ENCODE results near the gene DAD1.
"Not testable (repeated sequence)": the region's sequence is repeated elsewhere in the genome, so short reads cannot be mapped to it uniquely, and the experiment has no call there.

DAD1 gene

DNA sequence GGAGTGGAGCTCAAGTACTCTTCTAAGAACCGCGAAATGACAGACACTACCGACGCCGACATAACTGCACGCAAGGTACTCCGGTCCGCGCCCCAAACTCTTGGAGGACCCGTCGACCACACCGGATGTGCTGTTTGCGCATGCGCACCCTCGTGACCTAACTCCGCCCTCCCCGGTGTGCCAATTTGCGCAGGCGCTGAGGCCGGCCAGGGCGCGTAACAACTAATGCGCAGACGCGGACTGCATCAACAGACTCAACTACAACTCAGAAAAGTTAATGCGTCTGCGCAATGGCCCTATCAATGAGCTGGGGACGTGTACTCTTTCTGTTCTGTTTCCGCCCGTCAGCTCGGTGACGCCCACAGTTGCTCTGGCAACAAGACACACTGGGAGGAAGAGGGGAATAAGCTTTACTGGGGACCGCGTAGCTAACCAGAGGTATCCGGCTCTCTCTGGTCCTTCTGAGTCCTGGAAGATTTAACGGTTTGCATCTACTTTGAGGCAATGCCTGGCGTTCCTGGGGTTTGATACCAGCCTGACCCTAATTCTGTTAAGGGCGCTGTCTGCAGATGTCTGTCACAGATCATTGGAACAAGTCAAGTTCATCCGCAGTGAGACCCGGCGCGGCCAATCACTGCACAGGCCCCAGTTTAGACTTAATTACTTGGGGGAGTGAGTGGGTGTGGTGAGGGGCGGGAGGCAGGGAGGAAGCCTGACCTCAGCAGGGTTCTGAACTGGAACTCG, at the start of gene DAD1:
DAD1 (minus strand) TSS at position 129 of the 744 bp plus-strand sequence; CDS start at position 62, 67 bp downstream.
- DNase-seq (ENCODE audit: low read depth), result peak; percentile 100

- DNase-seq (ENCODE audit: low read depth), result not testable (repeated sequence)
These were observed 47.0 kb upstream of the DAD1 start for GRCh38 chr14:22635980-22636379.

- no peak for DNase-seq (ENCODE audit: low read depth)
These were observed 45.3 kb upstream of the DAD1 start for GRCh38 chr14:22634233-22634900.

DNA sequence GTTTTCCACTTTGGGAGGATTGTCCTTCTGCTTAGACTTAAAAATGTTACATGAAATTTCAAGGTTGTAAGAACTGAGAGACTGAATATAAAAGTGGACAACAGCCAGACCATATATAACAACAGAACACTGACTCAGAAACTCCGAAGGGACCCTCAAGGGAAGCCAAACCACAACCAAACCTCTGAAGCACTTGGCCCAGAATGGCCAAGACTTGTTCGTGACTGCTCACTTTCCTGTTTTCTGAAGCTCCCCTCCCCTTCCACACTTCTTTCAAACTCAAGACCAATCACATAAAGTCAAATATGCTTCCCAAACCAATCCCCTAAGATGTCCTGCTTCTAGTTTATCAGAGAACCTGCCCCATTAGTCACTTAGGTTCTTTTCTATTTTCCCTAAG, 41.5 kb upstream of the DAD1 start:
- DNase-seq (ENCODE audit: low read depth), result peak; percentile 48

DNA sequence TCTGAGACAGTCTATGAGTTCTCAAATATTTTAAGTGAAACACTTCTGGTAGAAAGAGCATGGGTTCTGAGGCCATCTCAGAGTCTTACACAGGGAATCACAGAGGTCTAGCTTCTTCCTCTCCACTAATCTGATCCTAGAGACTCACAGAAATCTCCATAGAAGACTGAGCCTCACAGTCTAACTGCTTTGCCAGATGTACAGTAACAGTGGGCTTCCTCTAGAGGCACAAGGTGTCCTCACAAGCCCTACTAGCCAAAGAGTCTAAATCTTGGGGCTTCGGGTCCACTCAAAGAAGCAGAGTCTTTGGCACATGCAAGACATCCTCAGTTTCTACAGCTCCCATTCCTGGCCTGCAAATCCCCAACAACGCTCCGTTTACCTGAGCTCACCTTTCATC, 41.0 kb upstream of the DAD1 start:
- DNase-seq (ENCODE audit: low read depth), result no peak

DNA sequence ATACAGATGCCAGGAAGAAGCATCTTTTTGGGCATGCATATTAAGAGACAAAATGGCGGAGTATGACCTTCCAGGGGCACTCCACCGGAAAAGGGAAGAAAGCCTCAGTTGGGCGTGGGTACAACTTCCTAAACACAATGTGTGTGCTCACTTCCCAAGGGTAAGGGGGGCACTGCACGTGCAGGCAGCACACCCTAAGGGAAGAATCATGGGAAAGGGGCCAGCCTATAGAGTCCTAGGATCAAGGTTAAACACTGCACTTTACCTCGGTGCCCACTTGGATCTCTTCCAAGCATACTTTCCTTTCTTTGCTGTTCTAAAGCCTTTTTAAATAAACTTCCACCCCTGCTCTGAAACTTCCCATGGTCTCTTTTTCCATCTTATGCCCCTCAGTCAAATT, 40.3 kb upstream of the DAD1 start:
- DNase-seq (ENCODE audit: low read depth), result no peak

DNA sequence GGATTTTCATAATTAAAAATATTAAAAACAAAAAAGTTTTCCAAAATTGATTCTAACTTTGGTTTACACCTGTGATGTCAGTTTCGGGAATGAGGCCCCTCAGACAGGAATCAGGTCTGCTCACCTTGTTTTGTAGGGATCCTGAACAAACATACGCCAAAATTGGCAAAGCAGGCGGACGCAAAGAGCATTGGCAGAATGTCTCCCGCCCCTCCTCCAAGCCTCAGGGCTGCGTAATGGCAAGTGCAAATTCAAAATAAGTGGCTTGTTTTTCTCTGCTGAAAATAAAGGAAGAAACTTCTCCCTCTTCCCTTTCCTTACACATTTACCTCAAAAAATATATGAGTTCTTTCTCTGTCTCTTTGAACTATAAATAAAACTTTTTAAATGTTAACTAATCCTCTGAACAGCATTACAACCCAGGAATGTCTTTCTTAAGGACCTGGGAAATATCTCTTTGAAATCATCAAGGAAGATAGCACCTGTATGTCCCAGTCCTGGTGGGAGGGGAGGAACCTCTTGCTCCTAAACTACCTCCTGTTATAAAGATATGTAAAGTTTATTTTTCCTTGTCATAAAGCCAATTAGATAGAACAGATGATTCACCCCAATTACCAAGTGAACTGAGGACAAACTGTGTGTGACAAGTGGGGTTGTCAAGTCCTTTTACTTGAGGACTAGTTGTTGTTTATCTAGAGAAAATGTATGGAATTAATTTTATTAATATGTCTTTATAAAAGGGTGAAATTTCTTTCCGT, 38.7 kb upstream of the DAD1 start:
- DNase-seq (ENCODE audit: low read depth), result no peak

GRCh38 chr14:22626590-22626989, 37.6 kb upstream of the DAD1 start:
- DNase-seq (ENCODE audit: low read depth), result no peak

- DNase-seq (ENCODE audit: low read depth), result no peak
These were observed 34.0 kb upstream of the DAD1 start for GRCh38 chr14:22623047-22623446.

GRCh38 chr14:22622255-22622654, 33.2 kb upstream of the DAD1 start:
- peak; percentile 33 for DNase-seq (ENCODE audit: low read depth)

- DNase-seq (ENCODE audit: low read depth), result not testable (repeated sequence)
These were observed 26.7 kb upstream of the DAD1 start for GRCh38 chr14:22615765-22616164.

GRCh38 chr14:22614240-22614799, 25.3 kb upstream of the DAD1 start:
- peak; percentile 14 for DNase-seq (ENCODE audit: low read depth)

- DNase-seq (ENCODE audit: low read depth), result no peak
These were observed 24.8 kb upstream of the DAD1 start for GRCh38 chr14:22613736-22614239.

GRCh38 chr14:22613106-22613695, 24.2 kb upstream of the DAD1 start:
- no peak for DNase-seq (ENCODE audit: low read depth)

DNA sequence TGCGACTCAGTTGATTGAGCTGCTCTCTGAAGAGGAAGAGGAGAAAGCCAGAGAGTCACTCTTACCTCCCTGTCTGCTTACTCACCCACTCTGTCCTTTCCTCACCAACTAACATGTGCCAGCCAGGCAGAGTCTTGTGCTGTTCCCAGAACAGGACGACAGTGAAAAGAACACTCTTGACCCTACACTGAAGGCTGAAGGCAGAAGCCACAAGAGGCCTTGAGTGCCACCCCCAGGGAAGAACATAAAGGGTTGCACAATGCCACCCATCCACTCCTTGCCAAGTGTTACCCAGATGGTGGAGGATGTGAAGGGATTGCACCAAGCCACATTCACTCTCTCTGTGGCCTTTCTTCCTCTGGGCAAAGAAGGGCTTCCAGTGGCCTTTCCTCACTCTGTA, 21.9 kb upstream of the DAD1 start:
- no peak for DNase-seq (ENCODE audit: low read depth)

DNA sequence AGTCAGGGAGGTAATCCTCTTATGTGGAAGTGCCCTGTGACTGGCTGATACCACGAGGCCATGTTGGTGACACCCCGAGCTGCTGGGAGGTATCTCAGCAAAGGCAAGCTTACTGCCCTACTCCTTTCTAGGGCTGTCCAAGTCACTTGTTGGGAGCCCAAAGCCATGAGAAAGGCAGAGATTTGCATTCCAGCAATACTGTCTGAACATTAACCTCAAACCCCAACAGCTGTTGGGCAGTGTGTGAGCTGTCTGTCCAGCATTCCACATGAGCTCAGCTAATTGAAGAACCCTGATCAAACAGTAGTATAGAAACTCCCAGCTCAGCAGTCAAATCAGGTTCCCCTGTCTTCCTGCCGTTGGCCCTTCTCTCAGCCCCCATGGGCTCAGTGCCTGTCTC, 18.3 kb upstream of the DAD1 start:
- no peak for DNase-seq (ENCODE audit: low read depth)

- DNase-seq (ENCODE audit: low read depth), result no peak
These were observed 17.4 kb upstream of the DAD1 start for GRCh38 chr14:22606380-22606779.

- DNase-seq (ENCODE audit: low read depth), result no peak
These were observed 13.8 kb upstream of the DAD1 start for GRCh38 chr14:22602862-22603261.

DNA sequence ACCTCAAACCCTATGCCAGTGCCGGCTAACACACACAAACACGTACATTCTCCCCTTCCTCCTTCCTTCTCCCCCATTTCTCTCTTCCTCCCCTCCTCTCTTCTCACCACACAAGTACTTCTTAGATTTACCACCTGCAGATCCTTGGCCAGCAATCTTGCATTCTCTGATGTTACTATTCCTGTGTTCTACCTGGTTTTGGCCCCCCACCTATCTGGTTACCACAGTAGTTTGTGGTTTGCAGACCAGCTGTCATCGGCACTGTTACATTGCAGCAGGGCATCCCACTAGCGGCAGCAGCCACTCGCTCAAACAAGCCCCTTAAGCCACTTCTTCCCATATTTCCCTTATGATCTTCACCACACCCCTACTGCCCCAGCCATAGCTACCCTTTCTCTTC, 13.0 kb upstream of the DAD1 start:
- no peak for DNase-seq (ENCODE audit: low read depth)

GRCh38 chr14:22601456-22601855, 12.4 kb upstream of the DAD1 start:
- DNase-seq (ENCODE audit: low read depth), result no peak

DNA sequence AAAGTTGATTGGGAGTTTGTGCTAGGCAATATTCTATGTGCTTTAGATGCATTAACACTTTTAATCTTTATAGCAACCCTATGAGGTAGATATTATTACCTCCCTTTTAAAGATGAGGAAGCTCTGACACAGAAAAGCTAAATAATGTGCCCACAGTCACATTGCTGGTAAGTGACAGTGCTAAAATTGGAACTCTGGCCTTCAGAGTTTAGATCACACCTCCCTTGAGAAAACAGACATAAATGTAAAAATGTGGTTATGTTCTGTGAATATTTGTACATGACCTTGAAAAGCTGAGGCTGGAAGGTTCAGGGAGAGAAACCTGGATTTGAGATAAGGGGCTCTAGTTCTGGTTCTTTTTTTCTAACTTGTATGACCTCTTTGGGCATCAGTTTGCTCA, 11.0 kb upstream of the DAD1 start:
- DNase-seq (ENCODE audit: low read depth), result no peak

DNA sequence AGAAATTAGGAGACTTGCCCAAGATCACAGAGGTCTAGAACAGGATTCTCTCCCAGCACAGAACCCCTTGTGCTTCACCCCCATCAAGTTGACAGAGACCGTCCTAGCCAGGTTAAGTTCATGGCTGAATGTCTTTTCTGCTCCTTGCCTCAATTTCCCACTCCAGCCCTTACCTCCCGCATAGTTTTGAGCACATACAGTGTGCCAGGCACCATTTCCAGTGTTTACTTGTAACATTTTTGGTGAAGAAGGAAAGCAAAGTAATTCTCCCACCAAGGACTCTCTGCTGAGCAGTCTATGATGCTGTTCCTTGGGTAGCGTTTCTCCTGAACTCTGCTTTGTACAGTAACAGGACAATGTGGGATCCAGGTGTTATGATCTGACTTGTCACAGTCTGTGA, 10.3 kb upstream of the DAD1 start:
- DNase-seq (ENCODE audit: low read depth), result no peak

All from fibroblast of the conjunctiva (primary cell).